ENCODE results near the gene TMEM204.

TMEM204 gene

GRCh38 chr16:1554826-1555445 is 21.5 kb downstream of the TMEM204 start:
- no peak for DNase-seq (ENCODE audit: insufficient read length)
- FAIRE-seq = no peak
- TF ChIP-seq TAF1 (IDR thresholded peaks at IDR 0.05; ENCODE audit: borderline replicate concordance, low read depth, low read length) = no peak
- no peak for TF ChIP-seq POLR2AphosphoS5 (IDR thresholded peaks at IDR 0.05; ENCODE audit: low read depth, low read length)
- TF ChIP-seq POLR2A (IDR thresholded peaks at IDR 0.05; ENCODE audit: low read depth, low read length) = no peak

- DNase-seq (ENCODE audit: insufficient read length) (no peak), FAIRE-seq (no peak)
Observed at GRCh38 chr16:1556254-1556653, 22.8 kb downstream of the TMEM204 start.

GRCh38 chr16:1557074-1557473 is 23.6 kb downstream of the TMEM204 start:
- FAIRE-seq (no peak), DNase-seq (ENCODE audit: insufficient read length) (no peak)
- no peak for TF ChIP-seq POLR2AphosphoS5 (IDR thresholded peaks at IDR 0.05; ENCODE audit: low read depth, low read length)
- no peak for TF ChIP-seq TAF1 (IDR thresholded peaks at IDR 0.05; ENCODE audit: borderline replicate concordance, low read depth, low read length)
- TF ChIP-seq POLR2A (IDR thresholded peaks at IDR 0.05; ENCODE audit: low read depth, low read length) = no peak

More at GRCh38 chr16:1556254-1556653, 22.8 kb downstream of the TMEM204 start:
- TF ChIP-seq TAF1 (IDR thresholded peaks at IDR 0.05; ENCODE audit: borderline replicate concordance, low read depth, low read length) (no peak), POLR2AphosphoS5 (IDR thresholded peaks at IDR 0.05; ENCODE audit: low read depth, low read length) (no peak), POLR2A (IDR thresholded peaks at IDR 0.05; ENCODE audit: low read depth, low read length) (no peak)

- FAIRE-seq (no peak), DNase-seq (ENCODE audit: insufficient read length) (no peak)
- TF ChIP-seq POLR2A (IDR thresholded peaks at IDR 0.05; ENCODE audit: low read depth, low read length) = no peak
- TF ChIP-seq POLR2AphosphoS5 (IDR thresholded peaks at IDR 0.05; ENCODE audit: low read depth, low read length) = no peak
Observed at GRCh38 chr16:1557576-1557975, 24.1 kb downstream of the TMEM204 start.

- TF ChIP-seq POLR2A (IDR thresholded peaks at IDR 0.05; ENCODE audit: low read depth, low read length) (no peak), POLR2AphosphoS5 (IDR thresholded peaks at IDR 0.05; ENCODE audit: low read depth, low read length) (no peak), TAF1 (IDR thresholded peaks at IDR 0.05; ENCODE audit: borderline replicate concordance, low read depth, low read length) (no peak)
- no peak for FAIRE-seq
- no peak for DNase-seq (ENCODE audit: insufficient read length)
Observed at GRCh38 chr16:1559446-1559975, 26.0 kb downstream of the TMEM204 start.

GRCh38 chr16:1560153-1560552 is 26.7 kb downstream of the TMEM204 start:
- TF ChIP-seq POLR2AphosphoS5 (IDR thresholded peaks at IDR 0.05; ENCODE audit: low read depth, low read length) = no peak
- no peak for TF ChIP-seq TAF1 (IDR thresholded peaks at IDR 0.05; ENCODE audit: borderline replicate concordance, low read depth, low read length)
- TF ChIP-seq POLR2A (IDR thresholded peaks at IDR 0.05; ENCODE audit: low read depth, low read length) = no peak
- FAIRE-seq (no peak), DNase-seq (ENCODE audit: insufficient read length) (no peak)

GRCh38 chr16:1560866-1561265 is 27.4 kb downstream of the TMEM204 start:
- DNase-seq (ENCODE audit: insufficient read length) (no peak), FAIRE-seq (no peak)
- TF ChIP-seq TAF1 (IDR thresholded peaks at IDR 0.05; ENCODE audit: borderline replicate concordance, low read depth, low read length) (no peak), POLR2A (IDR thresholded peaks at IDR 0.05; ENCODE audit: low read depth, low read length) (no peak), POLR2AphosphoS5 (IDR thresholded peaks at IDR 0.05; ENCODE audit: low read depth, low read length) (no peak)

GRCh38 chr16:1561266-1561665 is 27.8 kb downstream of the TMEM204 start:
- TF ChIP-seq POLR2A (IDR thresholded peaks at IDR 0.05; ENCODE audit: low read depth, low read length) = no peak
- TF ChIP-seq TAF1 (IDR thresholded peaks at IDR 0.05; ENCODE audit: borderline replicate concordance, low read depth, low read length) = no peak
- TF ChIP-seq POLR2AphosphoS5 (IDR thresholded peaks at IDR 0.05; ENCODE audit: low read depth, low read length) = no peak
- no peak for FAIRE-seq
- no peak for DNase-seq (ENCODE audit: insufficient read length)

GRCh38 chr16:1561836-1562235 is 28.4 kb downstream of the TMEM204 start:
- no peak for TF ChIP-seq POLR2A (IDR thresholded peaks at IDR 0.05; ENCODE audit: low read depth, low read length)
- no peak for TF ChIP-seq POLR2AphosphoS5 (IDR thresholded peaks at IDR 0.05; ENCODE audit: low read depth, low read length)
- TF ChIP-seq TAF1 (IDR thresholded peaks at IDR 0.05; ENCODE audit: borderline replicate concordance, low read depth, low read length) = no peak
- FAIRE-seq (no peak), DNase-seq (ENCODE audit: insufficient read length) (no peak)

- FAIRE-seq (no peak), DNase-seq (ENCODE audit: insufficient read length) (no peak)
- TF ChIP-seq TAF1 (IDR thresholded peaks at IDR 0.05; ENCODE audit: borderline replicate concordance, low read depth, low read length) = no peak
- no peak for TF ChIP-seq POLR2A (IDR thresholded peaks at IDR 0.05; ENCODE audit: low read depth, low read length)
- TF ChIP-seq POLR2AphosphoS5 (IDR thresholded peaks at IDR 0.05; ENCODE audit: low read depth, low read length) = no peak
Observed at GRCh38 chr16:1563786-1564185, 30.3 kb downstream of the TMEM204 start.

- FAIRE-seq = no peak
Observed at GRCh38 chr16:1564325-1564724, 30.9 kb downstream of the TMEM204 start.

GRCh38 chr16:1565083-1565805 is 31.8 kb downstream of the TMEM204 start:
- no peak for FAIRE-seq
- DNase-seq (ENCODE audit: insufficient read length) = no peak
- TF ChIP-seq POLR2AphosphoS5 (IDR thresholded peaks at IDR 0.05; ENCODE audit: low read depth, low read length) (no peak), POLR2A (IDR thresholded peaks at IDR 0.05; ENCODE audit: low read depth, low read length) (no peak), TAF1 (IDR thresholded peaks at IDR 0.05; ENCODE audit: borderline replicate concordance, low read depth, low read length) (no peak)

More at GRCh38 chr16:1564325-1564724, 30.9 kb downstream of the TMEM204 start:
- DNase-seq (ENCODE audit: insufficient read length) = no peak
- TF ChIP-seq POLR2AphosphoS5 (IDR thresholded peaks at IDR 0.05; ENCODE audit: low read depth, low read length) (no peak), TAF1 (IDR thresholded peaks at IDR 0.05; ENCODE audit: borderline replicate concordance, low read depth, low read length) (no peak), POLR2A (IDR thresholded peaks at IDR 0.05; ENCODE audit: low read depth, low read length) (no peak)
